T-helper 1 cell treated with Interleukin-12 subunit alpha and Interleukin-12 subunit beta and Interleukin-4 antibody, amounts not matched to agents 30 μg/mL and 1 μg/mL, for 36 hours (primary cell): Measurements from ENCODE around the gene LMX1B.

Experiments used
- H3K27ac Mint-ChIP-seq: one replicate; pipeline ENCODE4 v1.8.0; 2021; ENCODE audit warnings: mild to moderate bottlenecking, mixed read lengths
- H3K27me3 Mint-ChIP-seq: one replicate; pipeline ENCODE4 v1.8.0; 2021; ENCODE audit warnings: low read depth, mixed read lengths
- H3K36me3 Mint-ChIP-seq: one replicate; pipeline ENCODE4 v1.8.0; 2021; ENCODE audit warnings: low read depth, mixed read lengths
- H3K4me1 Mint-ChIP-seq: one replicate; pipeline ENCODE4 v1.8.0; 2021; ENCODE audit warnings: low read depth, mixed read lengths
- H3K4me3 Mint-ChIP-seq: one replicate; pipeline ENCODE4 v1.8.0; 2021; ENCODE audit warnings: mild to moderate bottlenecking, moderate library complexity, mixed read lengths
- H3K9me3 Mint-ChIP-seq: one replicate; pipeline ENCODE4 v1.8.0; 2021; ENCODE audit warnings: mixed read lengths

Gene LMX1B

GRCh38 chr9:126675147-126675467 is 61.4 kb downstream of the LMX1B start:
- Mint-ChIP-seq H3K4me1 (peaks cover 3% of the 10 kb centered on the region), H3K27me3 (peaks cover 73% of the 10 kb centered on the region)

GRCh38 chr9:126676102-126676684 is 62.5 kb downstream of the LMX1B start:
- Mint-ChIP-seq H3K27me3 (peaks cover 84% of the 10 kb centered on the region), H3K27ac (no peak overlapping the region), H3K9me3 (no peaks in the 10 kb centered on the region), H3K36me3 (no peaks in the 10 kb centered on the region), H3K4me3 (no peak overlapping the region), H3K4me1 (peaks cover 3% of the 10 kb centered on the region)

More at GRCh38 chr9:126675147-126675467, 61.4 kb downstream of the LMX1B start:
- no peaks in the 10 kb centered on the region for H3K36me3 Mint-ChIP-seq
- no peaks in the 10 kb centered on the region for H3K9me3 Mint-ChIP-seq
- no peak overlapping the region for H3K27ac Mint-ChIP-seq
- H3K4me3 Mint-ChIP-seq = no peak overlapping the region

GRCh38 chr9:126676685-126677143 is 63.0 kb downstream of the LMX1B start:
- no peaks in the 10 kb centered on the region for H3K36me3 Mint-ChIP-seq

GRCh38 chr9:126677188-126678084 is 63.7 kb downstream of the LMX1B start:
- Mint-ChIP-seq H3K36me3 (no peaks in the 10 kb centered on the region), H3K27me3 (peaks cover 87% of the 10 kb centered on the region), H3K27ac (no peak overlapping the region), H3K4me1 (peaks cover 3% of the 10 kb centered on the region), H3K4me3 (no peak overlapping the region), H3K9me3 (no peaks in the 10 kb centered on the region)

More at GRCh38 chr9:126676685-126677143, 63.0 kb downstream of the LMX1B start:
- Mint-ChIP-seq H3K4me1 (peaks cover 3% of the 10 kb centered on the region), H3K4me3 (no peak overlapping the region), H3K27ac (no peak overlapping the region), H3K27me3 (peaks cover 87% of the 10 kb centered on the region), H3K9me3 (no peaks in the 10 kb centered on the region)

- Mint-ChIP-seq H3K9me3 (no peaks in the 10 kb centered on the region), H3K27ac (no peak overlapping the region), H3K4me3 (no peak overlapping the region), H3K27me3 (peaks cover 86% of the 10 kb centered on the region), H3K36me3 (no peaks in the 10 kb centered on the region), H3K4me1 (peaks cover 3% of the 10 kb centered on the region)
Measured at GRCh38 chr9:126678989-126679388, 65.3 kb downstream of the LMX1B start.

GRCh38 chr9:126681336-126681735 is 67.6 kb downstream of the LMX1B start:
- no peaks in the 10 kb centered on the region for H3K4me1 Mint-ChIP-seq

GRCh38 chr9:126682113-126682810 is 68.5 kb downstream of the LMX1B start:
- Mint-ChIP-seq H3K4me1 (no peaks in the 10 kb centered on the region), H3K4me3 (no peak overlapping the region), H3K27me3 (peaks cover 82% of the 10 kb centered on the region), H3K9me3 (no peaks in the 10 kb centered on the region), H3K36me3 (no peaks in the 10 kb centered on the region), H3K27ac (no peak overlapping the region)

More at GRCh38 chr9:126681336-126681735, 67.6 kb downstream of the LMX1B start:
- no peak overlapping the region for H3K4me3 Mint-ChIP-seq
- no peak overlapping the region for H3K27ac Mint-ChIP-seq
- H3K27me3 Mint-ChIP-seq = peaks cover 85% of the 10 kb centered on the region
- H3K36me3 Mint-ChIP-seq = no peaks in the 10 kb centered on the region
- H3K9me3 Mint-ChIP-seq = no peaks in the 10 kb centered on the region

GRCh38 chr9:126682928-126683697 is 69.4 kb downstream of the LMX1B start:
- no peaks in the 10 kb centered on the region for H3K4me1 Mint-ChIP-seq
- H3K27me3 Mint-ChIP-seq = peaks cover 80% of the 10 kb centered on the region
- H3K36me3 Mint-ChIP-seq = no peaks in the 10 kb centered on the region
- H3K4me3 Mint-ChIP-seq = no peak overlapping the region
- H3K27ac Mint-ChIP-seq = no peak overlapping the region
- no peaks in the 10 kb centered on the region for H3K9me3 Mint-ChIP-seq

GRCh38 chr9:126683698-126684044 is 69.9 kb downstream of the LMX1B start:
- Mint-ChIP-seq H3K27me3 (peaks cover 74% of the 10 kb centered on the region), H3K4me3 (no peak overlapping the region), H3K36me3 (no peaks in the 10 kb centered on the region), H3K27ac (no peak overlapping the region), H3K9me3 (no peaks in the 10 kb centered on the region), H3K4me1 (no peaks in the 10 kb centered on the region)

- Mint-ChIP-seq H3K27me3 (peaks cover 69% of the 10 kb centered on the region), H3K9me3 (no peaks in the 10 kb centered on the region), H3K36me3 (no peaks in the 10 kb centered on the region), H3K4me3 (no peak overlapping the region), H3K4me1 (no peaks in the 10 kb centered on the region), H3K27ac (no peak overlapping the region)
Measured at GRCh38 chr9:126684345-126684744, 70.6 kb downstream of the LMX1B start.

- Mint-ChIP-seq H3K36me3 (no peaks in the 10 kb centered on the region), H3K27me3 (peaks cover 69% of the 10 kb centered on the region), H3K27ac (no peak overlapping the region), H3K4me1 (peaks cover 2% of the 10 kb centered on the region), H3K9me3 (no peaks in the 10 kb centered on the region), H3K4me3 (no peak overlapping the region)
Measured at GRCh38 chr9:126684965-126685465, 71.3 kb downstream of the LMX1B start.

GRCh38 chr9:126687930-126688461 is 74.3 kb downstream of the LMX1B start:
- peaks cover 47% of the 10 kb centered on the region for H3K27me3 Mint-ChIP-seq
- H3K36me3 Mint-ChIP-seq = no peaks in the 10 kb centered on the region
- H3K4me3 Mint-ChIP-seq = no peak overlapping the region
- H3K27ac Mint-ChIP-seq = no peak overlapping the region
- H3K4me1 Mint-ChIP-seq = peaks cover 2% of the 10 kb centered on the region
- H3K9me3 Mint-ChIP-seq = no peaks in the 10 kb centered on the region

GRCh38 chr9:126688617-126689016 is 74.9 kb downstream of the LMX1B start:
- peaks cover 43% of the 10 kb centered on the region for H3K27me3 Mint-ChIP-seq
- no peaks in the 10 kb centered on the region for H3K9me3 Mint-ChIP-seq
- no peak overlapping the region for H3K4me3 Mint-ChIP-seq
- no peak overlapping the region for H3K27ac Mint-ChIP-seq
- no peaks in the 10 kb centered on the region for H3K36me3 Mint-ChIP-seq
- H3K4me1 Mint-ChIP-seq = peaks cover 2% of the 10 kb centered on the region
